ENCODE results near the gene RGMB. TPM values are rescaled to one million over a fixed set of nuclear protein-coding genes. Genes with fewer than 3 reads are reported as not detected.

Gene RGMB
- total and polyA plus RNA-seq, 7 donors: 8.2 to 25.7 (median 14.1) TPM

DNA sequence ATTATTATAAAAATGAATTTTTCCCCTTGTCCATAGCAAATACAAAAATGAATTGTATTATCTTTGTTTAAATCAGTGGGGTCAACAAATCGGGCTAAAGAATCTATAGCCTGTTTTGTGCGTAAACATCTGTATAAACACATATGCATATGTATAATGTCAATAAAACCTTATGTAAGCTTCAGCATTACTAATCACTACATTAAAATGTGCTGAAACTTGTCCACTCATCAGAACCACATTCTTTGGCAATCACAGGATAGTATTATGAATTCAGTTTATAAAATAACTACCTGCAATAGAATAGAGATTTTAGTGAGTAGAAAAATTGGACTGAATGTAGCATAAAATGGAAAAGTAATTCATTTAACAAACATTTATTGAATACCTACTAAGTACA lies 30.6 kb downstream of the RGMB start:
- Histone ChIP-seq H3K27me3 (ENCODE audit: insufficient read depth in 3 of 3, low read length in 2 of 3) (no peaks in the 10 kb centered on the region), H3K9me3 (peaks cover 14% of the 10 kb centered on the region), H3K4me3 (no peak overlapping the region), H3K27ac (no peak overlapping the region), H3K36me3 (ENCODE audit: insufficient read depth in 1 of 2, low read depth in 1 of 2) (no peaks in the 10 kb centered on the region), H3K4me1 (no peaks in the 10 kb centered on the region)
- no peak for ATAC-seq
- TF ChIP-seq, protein P1, sequence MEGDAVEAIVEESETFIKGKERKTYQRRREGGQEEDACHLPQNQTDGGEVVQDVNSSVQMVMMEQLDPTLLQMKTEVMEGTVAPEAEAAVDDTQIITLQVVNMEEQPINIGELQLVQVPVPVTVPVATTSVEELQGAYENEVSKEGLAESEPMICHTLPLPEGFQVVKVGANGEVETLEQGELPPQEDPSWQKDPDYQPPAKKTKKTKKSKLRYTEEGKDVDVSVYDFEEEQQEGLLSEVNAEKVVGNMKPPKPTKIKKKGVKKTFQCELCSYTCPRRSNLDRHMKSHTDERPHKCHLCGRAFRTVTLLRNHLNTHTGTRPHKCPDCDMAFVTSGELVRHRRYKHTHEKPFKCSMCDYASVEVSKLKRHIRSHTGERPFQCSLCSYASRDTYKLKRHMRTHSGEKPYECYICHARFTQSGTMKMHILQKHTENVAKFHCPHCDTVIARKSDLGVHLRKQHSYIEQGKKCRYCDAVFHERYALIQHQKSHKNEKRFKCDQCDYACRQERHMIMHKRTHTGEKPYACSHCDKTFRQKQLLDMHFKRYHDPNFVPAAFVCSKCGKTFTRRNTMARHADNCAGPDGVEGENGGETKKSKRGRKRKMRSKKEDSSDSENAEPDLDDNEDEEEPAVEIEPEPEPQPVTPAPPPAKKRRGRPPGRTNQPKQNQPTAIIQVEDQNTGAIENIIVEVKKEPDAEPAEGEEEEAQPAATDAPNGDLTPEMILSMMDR (IDR thresholded peaks at IDR 0.05): no peak
- DNase-seq: no peak
- intact Hi-C loops (cut with DNase I): no loop called here
- WGBS, 3 donors: 96 to 98% (median 97%) methylated on average over 2 of the region's 2 CpGs

DNA sequence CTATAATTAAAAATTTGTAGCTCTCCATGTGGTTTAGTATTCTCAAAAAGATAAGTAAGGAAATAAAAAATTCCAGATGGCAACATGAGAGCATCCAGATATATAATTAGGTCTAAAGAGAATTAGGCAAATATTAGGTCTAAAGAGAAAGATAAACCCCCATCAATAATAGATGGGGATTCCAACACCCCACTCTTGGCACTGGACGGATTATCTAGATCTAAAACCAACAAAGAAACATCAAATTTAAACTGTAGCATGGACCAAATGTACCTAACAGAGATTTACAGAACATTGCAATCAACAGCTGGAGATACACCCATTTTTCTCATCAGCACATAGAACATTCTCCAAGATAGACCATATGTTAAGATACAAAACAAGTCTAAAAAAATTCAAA lies 31.6 kb downstream of the RGMB start:
- 0 to 52% (median 40%) methylated on average over 1 of the region's 1 CpG for WGBS, 3 donors
- Histone ChIP-seq H3K9me3 (peaks cover 14% of the 10 kb centered on the region), H3K4me3 (no peak overlapping the region), H3K4me1 (no peaks in the 10 kb centered on the region), H3K27me3 (ENCODE audit: insufficient read depth in 3 of 3, low read length in 2 of 3) (no peaks in the 10 kb centered on the region), H3K36me3 (ENCODE audit: insufficient read depth in 1 of 2, low read depth in 1 of 2) (no peaks in the 10 kb centered on the region), H3K27ac (no peak overlapping the region)
- no peak for DNase-seq
- TF ChIP-seq, protein P1 (IDR thresholded peaks at IDR 0.05): no peak
- ATAC-seq: no peak
- intact Hi-C loops (cut with DNase I): no loop called here

DNA sequence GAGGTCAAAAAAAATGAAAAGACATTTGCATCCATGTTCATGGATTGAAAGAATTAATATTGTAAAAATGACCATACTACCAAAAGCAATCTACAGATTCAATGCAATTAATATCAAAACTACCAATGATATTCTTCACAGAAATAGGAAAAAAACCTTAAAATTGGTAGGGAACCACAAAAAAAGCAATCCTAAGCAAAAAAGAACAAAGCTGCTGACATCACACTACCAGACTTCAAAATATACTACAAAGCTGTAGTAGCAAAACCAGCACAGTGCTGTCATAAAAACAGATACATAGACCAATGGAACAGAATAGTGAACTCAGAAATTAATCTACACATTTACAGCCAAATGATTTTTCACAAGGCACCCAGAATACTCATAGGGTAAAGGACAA lies 34.3 kb downstream of the RGMB start:
- no peaks in the 10 kb centered on the region for H3K27me3 ChIP-seq (ENCODE audit: insufficient read depth in 3 of 3, low read length in 2 of 3)
- H3K27ac ChIP-seq: no peak overlapping the region
- intact Hi-C loops (cut with DNase I): no loop called here
- no peaks in the 10 kb centered on the region for H3K4me1 ChIP-seq
- peaks cover 14% of the 10 kb centered on the region for H3K9me3 ChIP-seq
- TF ChIP-seq, protein P1 (IDR thresholded peaks at IDR 0.05): no peak
- H3K36me3 ChIP-seq (ENCODE audit: insufficient read depth in 1 of 2, low read depth in 1 of 2): no peaks in the 10 kb centered on the region
- no peak for DNase-seq
- H3K4me3 ChIP-seq: no peak overlapping the region
- ATAC-seq: no peak

DNA sequence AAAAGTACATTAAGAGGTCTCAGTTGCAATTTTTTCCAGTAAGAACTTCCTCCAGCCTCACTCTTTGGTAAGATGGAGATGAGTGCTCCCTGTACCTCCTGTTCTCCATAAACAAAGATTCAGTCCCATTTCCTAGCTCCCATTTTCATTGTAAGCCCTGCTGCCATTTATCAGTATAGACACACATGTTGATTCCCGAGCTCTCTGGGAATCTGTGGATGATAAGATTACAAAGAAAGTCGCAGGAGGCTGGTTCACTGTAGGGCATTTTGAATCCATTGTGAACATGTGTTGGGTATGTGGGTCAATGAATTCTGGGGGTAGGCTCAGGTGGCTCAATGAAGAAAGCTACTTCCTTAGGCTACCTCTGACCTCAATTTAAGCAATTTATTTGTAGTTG lies 36.7 kb downstream of the RGMB start:
- no peaks in the 10 kb centered on the region for H3K36me3 ChIP-seq (ENCODE audit: insufficient read depth in 1 of 2, low read depth in 1 of 2)
- no peak for DNase-seq
- H3K9me3 ChIP-seq: peaks cover 14% of the 10 kb centered on the region
- H3K4me3 ChIP-seq: no peak overlapping the region
- WGBS, 3 donors: 44 to 70% (median 70%) methylated on average over 2 of the region's 2 CpGs
- H3K4me1 ChIP-seq: no peaks in the 10 kb centered on the region
- H3K27me3 ChIP-seq (ENCODE audit: insufficient read depth in 3 of 3, low read length in 2 of 3): no peaks in the 10 kb centered on the region
- no peak for ATAC-seq
- intact Hi-C loops (cut with DNase I): no loop called here
- TF ChIP-seq, protein P1 (IDR thresholded peaks at IDR 0.05): no peak
- no peak overlapping the region for H3K27ac ChIP-seq

DNA sequence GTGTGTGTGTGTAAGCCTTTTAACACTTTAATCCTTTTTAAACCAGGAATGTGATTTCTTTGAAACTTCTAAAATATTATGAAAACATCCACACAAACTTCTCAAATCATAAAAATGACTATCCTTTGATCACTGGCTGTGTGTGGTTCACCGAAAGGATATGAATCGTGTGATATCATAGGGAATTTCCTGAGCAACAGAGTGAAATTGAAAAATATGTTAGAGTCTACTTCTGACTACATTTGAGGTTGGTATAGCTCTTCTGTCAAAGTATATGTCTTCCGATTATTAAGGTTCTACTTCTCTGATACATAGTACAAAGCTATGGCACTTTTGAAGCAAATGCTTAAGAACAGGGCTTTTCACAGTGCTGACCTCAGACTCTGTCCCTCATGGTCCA lies 40.3 kb downstream of the RGMB start:
- no peak overlapping the region for H3K4me3 ChIP-seq
- TF ChIP-seq, protein P1 (IDR thresholded peaks at IDR 0.05): no peak
- DNase-seq: no peak
- 91 to 96% (median 94%) methylated on average over 3 of the region's 3 CpGs for WGBS, 3 donors
- intact Hi-C loops (cut with DNase I): no loop called here
- H3K27me3 ChIP-seq (ENCODE audit: insufficient read depth in 3 of 3, low read length in 2 of 3): no peaks in the 10 kb centered on the region
- no peak for ATAC-seq
- H3K4me1 ChIP-seq: no peaks in the 10 kb centered on the region
- H3K36me3 ChIP-seq (ENCODE audit: insufficient read depth in 1 of 2, low read depth in 1 of 2): no peaks in the 10 kb centered on the region
- H3K9me3 ChIP-seq: no peaks in the 10 kb centered on the region
- H3K27ac ChIP-seq: no peak overlapping the region

Measured in psoas muscle (tissue), 8 donors.